Osteocyte (in vitro differentiated cells): Measurements from ENCODE around the gene AP3B1. TPM values are rescaled to one million over a fixed set of nuclear protein-coding genes. Genes with fewer than 3 reads are reported as not detected.

ENCODE experiments used
- DNase-seq: peaks from one replicate; pipeline ENCODE4 v3.0.0; 2021; ENCODE audit warnings: mixed read lengths; ENCODE audit not compliant: unreplicated experiment; ENCODE audit errors: extremely low spot score
- H3K27ac Mint-ChIP-seq: one replicate; pipeline ENCODE4 v1.8.0; 2021; ENCODE audit warnings: mild to moderate bottlenecking, mixed read lengths; ENCODE audit not compliant: unreplicated experiment
- H3K27me3 Mint-ChIP-seq: one replicate; pipeline ENCODE4 v1.8.0; 2021; ENCODE audit warnings: mixed read lengths; ENCODE audit not compliant: unreplicated experiment
- H3K36me3 Mint-ChIP-seq: one replicate; pipeline ENCODE4 v1.8.0; 2021; ENCODE audit warnings: mixed read lengths; ENCODE audit not compliant: unreplicated experiment
- H3K4me1 Mint-ChIP-seq: one replicate; pipeline ENCODE4 v1.8.0; 2021; ENCODE audit warnings: mixed read lengths; ENCODE audit not compliant: unreplicated experiment
- H3K4me3 Mint-ChIP-seq: one replicate; pipeline ENCODE4 v1.8.0; 2021; ENCODE audit warnings: mild to moderate bottlenecking, moderate library complexity, mixed read lengths; ENCODE audit not compliant: unreplicated experiment
- H3K9me3 Mint-ChIP-seq: one replicate; pipeline ENCODE4 v1.8.0; 2021; ENCODE audit warnings: mixed read lengths; ENCODE audit not compliant: unreplicated experiment
- total RNA-seq: library from RNA; stranded (reverse); gene quantifications from 2 replicates; pipeline ENCODE4 v1.2.1, GENCODE V29; 2021
- TF ChIP-seq, protein P1 (sequence below): fragments of 200-600 bp; sonication (generic); IDR thresholded peaks from 2 replicates; pipeline ENCODE4 v1.5.0; 2021; ENCODE audit warnings: antibody characterized with exemption, mild to moderate bottlenecking, moderate library complexity

AP3B1 gene
- total RNA-seq, 1 donor from 2014 or later = 57.0 TPM

DNA sequence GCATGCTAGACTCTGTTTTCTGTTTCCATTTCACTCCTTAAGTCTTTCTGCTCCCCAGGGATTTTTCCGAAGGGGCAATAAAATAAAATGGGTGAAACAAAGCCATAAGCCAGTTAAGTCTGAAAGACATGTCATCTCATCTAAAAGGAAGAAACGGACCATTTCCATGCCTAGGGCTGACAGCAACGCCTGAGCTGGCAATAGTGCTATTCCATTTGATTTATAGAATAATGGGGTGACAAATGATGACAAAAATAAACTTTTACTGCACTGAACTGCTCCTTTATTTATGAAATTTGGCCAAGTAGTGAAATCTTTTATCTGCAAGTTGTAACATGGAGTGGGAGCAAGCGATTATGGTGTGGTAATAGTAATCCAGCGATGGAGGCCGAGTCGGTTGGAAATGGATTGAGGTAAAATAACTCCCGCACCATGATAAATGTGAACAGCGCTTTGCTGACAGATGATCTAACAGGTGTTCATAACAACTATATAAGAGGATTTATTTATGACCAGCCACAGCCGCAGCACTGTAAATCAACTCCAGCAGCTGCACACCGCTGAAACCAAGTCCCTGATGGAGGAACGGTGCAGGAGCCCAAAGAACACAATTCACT is 298.6 kb downstream of the AP3B1 start:
- H3K27ac Mint-ChIP-seq = no peak overlapping the region
- peaks cover 23% of the 10 kb centered on the region for H3K36me3 Mint-ChIP-seq
- H3K4me1 Mint-ChIP-seq = peaks cover 8% of the 10 kb centered on the region
- no peaks in the 10 kb centered on the region for H3K27me3 Mint-ChIP-seq
- TF ChIP-seq, protein P1, sequence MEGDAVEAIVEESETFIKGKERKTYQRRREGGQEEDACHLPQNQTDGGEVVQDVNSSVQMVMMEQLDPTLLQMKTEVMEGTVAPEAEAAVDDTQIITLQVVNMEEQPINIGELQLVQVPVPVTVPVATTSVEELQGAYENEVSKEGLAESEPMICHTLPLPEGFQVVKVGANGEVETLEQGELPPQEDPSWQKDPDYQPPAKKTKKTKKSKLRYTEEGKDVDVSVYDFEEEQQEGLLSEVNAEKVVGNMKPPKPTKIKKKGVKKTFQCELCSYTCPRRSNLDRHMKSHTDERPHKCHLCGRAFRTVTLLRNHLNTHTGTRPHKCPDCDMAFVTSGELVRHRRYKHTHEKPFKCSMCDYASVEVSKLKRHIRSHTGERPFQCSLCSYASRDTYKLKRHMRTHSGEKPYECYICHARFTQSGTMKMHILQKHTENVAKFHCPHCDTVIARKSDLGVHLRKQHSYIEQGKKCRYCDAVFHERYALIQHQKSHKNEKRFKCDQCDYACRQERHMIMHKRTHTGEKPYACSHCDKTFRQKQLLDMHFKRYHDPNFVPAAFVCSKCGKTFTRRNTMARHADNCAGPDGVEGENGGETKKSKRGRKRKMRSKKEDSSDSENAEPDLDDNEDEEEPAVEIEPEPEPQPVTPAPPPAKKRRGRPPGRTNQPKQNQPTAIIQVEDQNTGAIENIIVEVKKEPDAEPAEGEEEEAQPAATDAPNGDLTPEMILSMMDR = no peak
- H3K4me3 Mint-ChIP-seq = no peak overlapping the region
- no peaks in the 10 kb centered on the region for H3K9me3 Mint-ChIP-seq
- DNase-seq = no peak

DNA sequence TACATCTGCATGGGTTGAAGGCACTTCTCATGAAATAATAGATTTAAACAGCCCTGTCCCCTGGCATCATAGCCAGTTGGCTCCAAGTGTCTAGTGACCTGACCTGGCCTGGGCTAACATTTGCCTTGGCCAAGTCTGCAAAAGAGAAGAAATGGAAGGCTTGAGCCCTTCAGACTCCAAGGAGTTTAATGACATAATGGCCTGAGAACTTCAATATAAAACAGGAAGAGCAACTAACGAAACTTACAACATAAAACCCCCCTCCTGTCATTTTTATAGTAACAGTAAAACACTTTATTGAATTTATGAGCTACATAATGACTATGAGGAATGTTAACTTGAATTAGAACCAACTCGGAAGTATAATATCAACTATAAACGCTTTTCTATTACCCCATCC is 299.6 kb downstream of the AP3B1 start:
- no peaks in the 10 kb centered on the region for H3K27me3 Mint-ChIP-seq
- H3K27ac Mint-ChIP-seq = no peak overlapping the region
- TF ChIP-seq, protein P1 = no peak
- H3K4me3 Mint-ChIP-seq = no peak overlapping the region
- no peak for DNase-seq
- H3K36me3 Mint-ChIP-seq = peaks cover 19% of the 10 kb centered on the region
- peaks cover 8% of the 10 kb centered on the region for H3K4me1 Mint-ChIP-seq
- H3K9me3 Mint-ChIP-seq = no peaks in the 10 kb centered on the region

DNA sequence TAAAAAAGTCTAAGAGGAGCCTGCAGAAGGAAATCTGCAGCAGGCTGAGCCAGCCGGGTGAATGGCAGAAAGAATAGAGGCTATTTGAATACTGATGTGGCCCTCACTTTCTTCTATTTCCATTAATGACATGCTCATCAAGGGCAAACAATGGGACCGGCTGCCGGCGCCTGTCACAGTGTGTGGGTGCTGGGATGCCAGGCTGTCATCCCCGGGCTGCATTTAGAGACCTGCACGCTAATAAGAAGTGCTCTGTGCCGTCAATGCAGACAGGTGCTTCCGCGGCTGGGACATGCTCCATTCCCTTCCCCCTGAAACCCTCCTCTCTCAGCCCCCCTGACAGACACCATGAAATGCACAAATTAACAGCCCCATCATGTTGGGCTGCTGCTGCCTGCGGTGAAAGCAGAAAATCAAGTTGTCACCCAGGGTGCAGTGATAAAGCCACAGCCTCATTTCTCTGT is 300.6 kb downstream of the AP3B1 start:
- peaks cover 13% of the 10 kb centered on the region for H3K36me3 Mint-ChIP-seq
- H3K4me1 Mint-ChIP-seq = peaks cover 8% of the 10 kb centered on the region
- TF ChIP-seq, protein P1 = no peak
- H3K27me3 Mint-ChIP-seq = no peaks in the 10 kb centered on the region
- H3K9me3 Mint-ChIP-seq = no peaks in the 10 kb centered on the region
- no peak for DNase-seq
- H3K27ac Mint-ChIP-seq = no peak overlapping the region
- H3K4me3 Mint-ChIP-seq = no peak overlapping the region

DNA sequence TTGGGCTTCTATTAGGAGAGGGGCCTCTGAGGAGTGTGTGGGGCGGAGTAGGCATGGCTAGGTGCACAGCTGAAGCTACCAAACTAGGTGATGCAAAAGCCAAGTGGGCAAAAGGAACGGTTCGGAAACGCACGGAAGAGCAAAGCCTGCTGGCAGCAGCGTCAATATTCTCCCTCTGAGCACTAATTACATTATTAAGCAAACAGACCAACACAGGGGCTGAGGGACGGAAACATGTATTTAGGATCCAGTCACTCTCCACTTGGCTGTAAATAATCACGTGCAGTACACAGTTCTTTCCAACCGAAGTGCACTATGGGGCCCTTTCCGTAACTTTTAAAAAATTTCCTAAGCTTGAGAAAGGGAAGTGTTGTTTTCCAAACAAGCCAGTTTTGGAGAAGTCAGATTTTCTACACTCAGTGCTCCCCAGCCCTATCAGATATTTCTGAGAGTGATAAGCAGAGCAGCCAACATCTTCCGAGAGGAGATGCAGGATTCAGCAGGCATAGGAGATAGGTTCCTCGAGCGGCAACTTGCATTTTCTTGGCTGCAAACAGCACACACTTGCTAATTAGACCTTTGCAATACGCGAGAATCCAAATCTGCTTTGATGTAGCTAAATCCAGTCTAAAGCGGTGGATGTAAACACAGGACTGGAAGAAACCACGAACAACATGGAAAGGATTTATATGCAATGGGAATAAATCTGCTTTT is 301.2 kb downstream of the AP3B1 start:
- TF ChIP-seq, protein P1 = no peak
- no peaks in the 10 kb centered on the region for H3K27me3 Mint-ChIP-seq
- H3K9me3 Mint-ChIP-seq = no peaks in the 10 kb centered on the region
- peaks cover 9% of the 10 kb centered on the region for H3K36me3 Mint-ChIP-seq
- peaks cover 4% of the 10 kb centered on the region for H3K4me1 Mint-ChIP-seq
- H3K27ac Mint-ChIP-seq = no peak overlapping the region
- DNase-seq = no peak
- no peak overlapping the region for H3K4me3 Mint-ChIP-seq

DNA sequence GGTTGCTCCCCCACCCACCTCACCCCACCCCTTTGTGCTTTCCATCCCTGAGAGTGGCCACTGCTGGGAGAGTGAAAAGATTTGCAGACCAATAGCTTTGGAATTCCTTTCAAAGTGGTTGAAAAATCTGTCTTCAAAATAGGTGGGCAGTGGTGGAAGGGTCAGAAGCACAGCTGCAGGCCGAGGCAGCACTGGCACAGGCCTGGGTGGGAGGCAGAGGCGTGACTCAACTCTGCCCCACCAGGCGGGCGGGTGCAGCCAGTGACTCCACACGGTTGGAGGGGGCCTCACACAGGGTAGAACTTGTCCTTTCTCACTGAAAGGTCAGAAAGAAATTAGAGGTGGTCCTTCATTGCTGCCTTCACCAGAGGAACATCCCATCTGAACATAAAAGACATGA is 303.4 kb downstream of the AP3B1 start:
- Mint-ChIP-seq H3K27me3 (no peaks in the 10 kb centered on the region), H3K4me3 (no peak overlapping the region), H3K9me3 (no peaks in the 10 kb centered on the region), H3K27ac (no peak overlapping the region), H3K4me1 (peaks cover 3% of the 10 kb centered on the region), H3K36me3 (peaks cover 6% of the 10 kb centered on the region)
- DNase-seq = no peak
- TF ChIP-seq, protein P1 = no peak
